ENCODE data around the gene SPG11. TPM values are rescaled to one million over a fixed set of nuclear protein-coding genes. Genes with fewer than 3 reads are reported as not detected.

SPG11 gene
- total RNA-seq, 2 donors from 2014 or later = 60.2 to 61.6 TPM

DNA sequence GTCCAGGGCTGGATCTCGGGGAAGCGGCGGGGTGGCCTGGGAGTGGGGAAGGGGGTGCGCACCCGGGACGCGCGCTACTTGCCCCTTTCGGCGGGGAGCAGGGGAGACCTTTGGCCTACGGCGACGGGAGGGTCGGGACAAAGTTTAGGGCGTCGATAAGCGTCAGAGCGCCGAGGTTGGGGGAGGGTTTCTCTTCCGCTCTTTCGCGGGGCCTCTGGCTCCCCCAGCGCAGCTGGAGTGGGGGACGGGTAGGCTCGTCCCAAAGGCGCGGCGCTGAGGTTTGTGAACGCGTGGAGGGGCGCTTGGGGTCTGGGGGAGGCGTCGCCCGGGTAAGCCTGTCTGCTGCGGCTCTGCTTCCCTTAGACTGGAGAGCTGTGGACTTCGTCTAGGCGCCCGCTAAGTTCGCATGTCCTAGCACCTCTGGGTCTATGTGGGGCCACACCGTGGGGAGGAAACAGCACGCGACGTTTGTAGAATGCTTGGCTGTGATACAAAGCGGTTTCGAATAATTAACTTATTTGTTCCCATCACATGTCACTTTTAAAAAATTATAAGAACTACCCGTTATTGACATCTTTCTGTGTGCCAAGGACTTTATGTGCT, 48.4 kb upstream of the SPG11 start:
- H3K27me3 Mint-ChIP-seq (ENCODE audit: insufficient read depth) = peaks cover 9% of the 10 kb centered on the region
- no peaks in the 10 kb centered on the region for H3K4me1 ChIP-seq (ENCODE audit: control insufficient read depth, insufficient read depth, low read length)
- peaks cover 10% of the 10 kb centered on the region for H3K27me3 ChIP-seq (ENCODE audit: control insufficient read depth, insufficient read depth, low read length, poor library complexity, severe bottlenecking)
- peak; percentile 74 for DNase-seq
- peak overlapping the region; percentile 87 for H3K4me3 Mint-ChIP-seq
- no peaks in the 10 kb centered on the region for H3K9me3 Mint-ChIP-seq
- TF ChIP-seq, protein P1, sequence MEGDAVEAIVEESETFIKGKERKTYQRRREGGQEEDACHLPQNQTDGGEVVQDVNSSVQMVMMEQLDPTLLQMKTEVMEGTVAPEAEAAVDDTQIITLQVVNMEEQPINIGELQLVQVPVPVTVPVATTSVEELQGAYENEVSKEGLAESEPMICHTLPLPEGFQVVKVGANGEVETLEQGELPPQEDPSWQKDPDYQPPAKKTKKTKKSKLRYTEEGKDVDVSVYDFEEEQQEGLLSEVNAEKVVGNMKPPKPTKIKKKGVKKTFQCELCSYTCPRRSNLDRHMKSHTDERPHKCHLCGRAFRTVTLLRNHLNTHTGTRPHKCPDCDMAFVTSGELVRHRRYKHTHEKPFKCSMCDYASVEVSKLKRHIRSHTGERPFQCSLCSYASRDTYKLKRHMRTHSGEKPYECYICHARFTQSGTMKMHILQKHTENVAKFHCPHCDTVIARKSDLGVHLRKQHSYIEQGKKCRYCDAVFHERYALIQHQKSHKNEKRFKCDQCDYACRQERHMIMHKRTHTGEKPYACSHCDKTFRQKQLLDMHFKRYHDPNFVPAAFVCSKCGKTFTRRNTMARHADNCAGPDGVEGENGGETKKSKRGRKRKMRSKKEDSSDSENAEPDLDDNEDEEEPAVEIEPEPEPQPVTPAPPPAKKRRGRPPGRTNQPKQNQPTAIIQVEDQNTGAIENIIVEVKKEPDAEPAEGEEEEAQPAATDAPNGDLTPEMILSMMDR (conservative IDR thresholded peaks at IDR 0.05) = no peak
- peak overlapping the region; percentile 57 for H3K9ac ChIP-seq (ENCODE audit: extremely low read depth, low read length, poor library complexity, severe bottlenecking)
- peak overlapping the region; percentile 98 for H3K27ac Mint-ChIP-seq
- H3K4me3 ChIP-seq (ENCODE audit: low read length) = peak overlapping the region; percentile 82
- no peak overlapping the region for H3K27ac ChIP-seq (ENCODE audit: low read depth, low read length)
- H3K4me1 Mint-ChIP-seq = peaks cover 5% of the 10 kb centered on the region
- H3K36me3 ChIP-seq (ENCODE audit: control insufficient read depth, insufficient read depth, low read length) = peaks cover 8% of the 10 kb centered on the region
- WGBS, 2 experiments (ENCODE audit: insufficient coverage in 1 of 2, insufficient read length in 1 of 2) = 6 to 23% methylated on average over 16 to 46 of the region's 46 CpGs
- H3K36me3 Mint-ChIP-seq (ENCODE audit: low read depth) = no peaks in the 10 kb centered on the region
- no peaks in the 10 kb centered on the region for H3K9me3 ChIP-seq (ENCODE audit: control insufficient read depth, low read length)

DNA sequence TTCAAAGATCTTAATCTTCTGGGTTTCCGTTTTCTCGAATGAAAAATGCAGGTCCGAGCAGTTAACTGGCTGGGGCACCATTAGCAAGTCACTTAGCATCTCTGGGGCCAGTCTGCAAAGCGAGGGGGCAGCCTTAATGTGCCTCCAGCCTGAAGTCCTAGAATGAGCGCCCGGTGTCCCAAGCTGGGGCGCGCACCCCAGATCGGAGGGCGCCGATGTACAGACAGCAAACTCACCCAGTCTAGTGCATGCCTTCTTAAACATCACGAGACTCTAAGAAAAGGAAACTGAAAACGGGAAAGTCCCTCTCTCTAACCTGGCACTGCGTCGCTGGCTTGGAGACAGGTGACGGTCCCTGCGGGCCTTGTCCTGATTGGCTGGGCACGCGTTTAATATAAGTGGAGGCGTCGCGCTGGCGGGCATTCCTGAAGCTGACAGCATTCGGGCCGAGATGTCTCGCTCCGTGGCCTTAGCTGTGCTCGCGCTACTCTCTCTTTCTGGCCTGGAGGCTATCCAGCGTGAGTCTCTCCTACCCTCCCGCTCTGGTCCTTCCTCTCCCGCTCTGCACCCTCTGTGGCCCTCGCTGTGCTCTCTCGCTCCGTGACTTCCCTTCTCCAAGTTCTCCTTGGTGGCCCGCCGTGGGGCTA, 47.8 kb upstream of the SPG11 start, which contains the start of the genes B2M and PATL2:
Gene B2M (plus strand): TSS at position 422 of the 647 bp plus-strand sequence. CDS start 30 bp downstream, at position 452.
Gene PATL2 (minus strand): TSS at position 228 of the 647 bp plus-strand sequence. CDS start 34,833 bp downstream, outside the sequence.
- H3K4me1 Mint-ChIP-seq = peaks cover 5% of the 10 kb centered on the region
- DNase-seq = peak; percentile 98
- peaks cover 9% of the 10 kb centered on the region for H3K27me3 Mint-ChIP-seq (ENCODE audit: insufficient read depth)
- H3K9me3 ChIP-seq (ENCODE audit: control insufficient read depth, low read length) = no peaks in the 10 kb centered on the region
- no peaks in the 10 kb centered on the region for H3K4me1 ChIP-seq (ENCODE audit: control insufficient read depth, insufficient read depth, low read length)
- TF ChIP-seq, protein P1 (conservative IDR thresholded peaks at IDR 0.05) = no peak
- peak within 1 kb of the TSS; percentile 87 for H3K4me3 Mint-ChIP-seq
- H3K4me3 ChIP-seq (ENCODE audit: low read length) = peak within 1 kb of the TSS; percentile 82
- 1% methylated on average over 28 to 37 of the region's 37 CpGs for WGBS, 2 experiments (ENCODE audit: insufficient coverage in 1 of 2, insufficient read length in 1 of 2)
- H3K36me3 Mint-ChIP-seq (ENCODE audit: low read depth) = no peaks in the 10 kb centered on the region
- peaks cover 10% of the 10 kb centered on the region for H3K27me3 ChIP-seq (ENCODE audit: control insufficient read depth, insufficient read depth, low read length, poor library complexity, severe bottlenecking)
- peak within 1 kb of the TSS; percentile 98 for H3K27ac Mint-ChIP-seq
- H3K9me3 Mint-ChIP-seq = no peaks in the 10 kb centered on the region
- H3K27ac ChIP-seq (ENCODE audit: low read depth, low read length) = peak within 1 kb of the TSS; percentile 30
- peak within 1 kb of the TSS; percentile 57 for H3K9ac ChIP-seq (ENCODE audit: extremely low read depth, low read length, poor library complexity, severe bottlenecking)
- peaks cover 2% of the 10 kb centered on the region for H3K36me3 ChIP-seq (ENCODE audit: control insufficient read depth, insufficient read depth, low read length)

DNA sequence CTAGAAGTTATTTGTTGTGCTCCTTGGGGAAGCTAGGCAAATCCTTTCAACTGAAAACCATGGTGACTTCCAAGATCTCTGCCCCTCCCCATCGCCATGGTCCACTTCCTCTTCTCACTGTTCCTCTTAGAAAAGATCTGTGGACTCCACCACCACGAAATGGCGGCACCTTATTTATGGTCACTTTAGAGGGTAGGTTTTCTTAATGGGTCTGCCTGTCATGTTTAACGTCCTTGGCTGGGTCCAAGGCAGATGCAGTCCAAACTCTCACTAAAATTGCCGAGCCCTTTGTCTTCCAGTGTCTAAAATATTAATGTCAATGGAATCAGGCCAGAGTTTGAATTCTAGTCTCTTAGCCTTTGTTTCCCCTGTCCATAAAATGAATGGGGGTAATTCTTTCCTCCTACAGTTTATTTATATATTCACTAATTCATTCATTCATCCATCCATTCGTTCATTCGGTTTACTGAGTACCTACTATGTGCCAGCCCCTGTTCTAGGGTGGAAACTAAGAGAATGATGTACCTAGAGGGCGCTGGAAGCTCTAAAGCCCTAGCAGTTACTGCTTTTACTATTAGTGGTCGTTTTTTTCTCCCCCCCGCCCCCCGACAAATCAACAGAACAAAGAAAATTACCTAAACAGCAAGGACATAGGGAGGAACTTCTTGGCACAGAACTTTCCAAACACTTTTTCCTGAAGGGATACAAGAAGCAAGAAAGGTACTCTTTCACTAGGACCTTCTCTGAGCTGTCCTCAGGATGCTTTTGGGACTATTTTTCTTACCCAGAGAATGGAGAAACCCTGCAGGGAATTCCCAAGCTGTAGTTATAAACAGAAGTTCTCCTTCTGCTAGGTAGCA, 47.0 kb upstream of the SPG11 start:
- peak overlapping the region; percentile 82 for H3K4me3 ChIP-seq (ENCODE audit: low read length)
- peak overlapping the region; percentile 98 for H3K27ac Mint-ChIP-seq
- DNase-seq = no peak
- H3K4me3 Mint-ChIP-seq = peak overlapping the region; percentile 87
- peak overlapping the region; percentile 30 for H3K27ac ChIP-seq (ENCODE audit: low read depth, low read length)
- no peaks in the 10 kb centered on the region for H3K36me3 Mint-ChIP-seq (ENCODE audit: low read depth)
- no peaks in the 10 kb centered on the region for H3K4me1 ChIP-seq (ENCODE audit: control insufficient read depth, insufficient read depth, low read length)
- H3K4me1 Mint-ChIP-seq = peaks cover 5% of the 10 kb centered on the region
- peaks cover 10% of the 10 kb centered on the region for H3K27me3 ChIP-seq (ENCODE audit: control insufficient read depth, insufficient read depth, low read length, poor library complexity, severe bottlenecking)
- no peaks in the 10 kb centered on the region for H3K36me3 ChIP-seq (ENCODE audit: control insufficient read depth, insufficient read depth, low read length)
- H3K9ac ChIP-seq (ENCODE audit: extremely low read depth, low read length, poor library complexity, severe bottlenecking) = peak overlapping the region; percentile 57
- TF ChIP-seq, protein P1 (conservative IDR thresholded peaks at IDR 0.05) = peak; percentile 53
- WGBS, 2 experiments (ENCODE audit: insufficient coverage in 1 of 2, insufficient read length in 1 of 2) = 51 to 78% methylated on average over 3 to 10 of the region's 11 CpGs
- H3K27me3 Mint-ChIP-seq (ENCODE audit: insufficient read depth) = peaks cover 9% of the 10 kb centered on the region
- no peaks in the 10 kb centered on the region for H3K9me3 ChIP-seq (ENCODE audit: control insufficient read depth, low read length)
- no peaks in the 10 kb centered on the region for H3K9me3 Mint-ChIP-seq
